ENCODE measurements around the gene SLC29A3.

The SLC29A3 gene

DNA sequence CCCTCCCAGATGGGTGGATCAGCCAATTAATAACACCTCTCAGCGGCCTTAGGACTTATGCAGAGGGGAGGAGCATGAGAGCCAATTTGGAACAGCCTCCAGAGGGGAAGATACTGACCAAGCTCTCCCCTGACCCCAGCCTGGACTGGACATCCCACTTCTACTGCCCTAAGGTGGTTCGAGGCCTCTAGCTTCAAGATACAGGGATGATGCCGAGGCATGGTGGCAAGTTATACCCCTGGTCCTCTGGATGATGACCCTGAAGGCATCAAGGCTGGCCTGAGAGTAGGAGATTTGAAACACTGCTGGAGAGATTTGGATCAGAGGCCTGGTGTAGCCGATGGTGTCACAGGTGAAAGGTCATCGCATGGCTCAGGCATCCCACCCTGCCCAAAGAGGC is 80.9 kb downstream of the SLC29A3 start:
- TF ChIP-seq, protein P1, sequence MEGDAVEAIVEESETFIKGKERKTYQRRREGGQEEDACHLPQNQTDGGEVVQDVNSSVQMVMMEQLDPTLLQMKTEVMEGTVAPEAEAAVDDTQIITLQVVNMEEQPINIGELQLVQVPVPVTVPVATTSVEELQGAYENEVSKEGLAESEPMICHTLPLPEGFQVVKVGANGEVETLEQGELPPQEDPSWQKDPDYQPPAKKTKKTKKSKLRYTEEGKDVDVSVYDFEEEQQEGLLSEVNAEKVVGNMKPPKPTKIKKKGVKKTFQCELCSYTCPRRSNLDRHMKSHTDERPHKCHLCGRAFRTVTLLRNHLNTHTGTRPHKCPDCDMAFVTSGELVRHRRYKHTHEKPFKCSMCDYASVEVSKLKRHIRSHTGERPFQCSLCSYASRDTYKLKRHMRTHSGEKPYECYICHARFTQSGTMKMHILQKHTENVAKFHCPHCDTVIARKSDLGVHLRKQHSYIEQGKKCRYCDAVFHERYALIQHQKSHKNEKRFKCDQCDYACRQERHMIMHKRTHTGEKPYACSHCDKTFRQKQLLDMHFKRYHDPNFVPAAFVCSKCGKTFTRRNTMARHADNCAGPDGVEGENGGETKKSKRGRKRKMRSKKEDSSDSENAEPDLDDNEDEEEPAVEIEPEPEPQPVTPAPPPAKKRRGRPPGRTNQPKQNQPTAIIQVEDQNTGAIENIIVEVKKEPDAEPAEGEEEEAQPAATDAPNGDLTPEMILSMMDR (IDR thresholded peaks at IDR 0.05; ENCODE audit: low read depth, low read length): no peak
- DNase-seq (ENCODE audit: extremely low read depth, low read depth): no peak

DNA sequence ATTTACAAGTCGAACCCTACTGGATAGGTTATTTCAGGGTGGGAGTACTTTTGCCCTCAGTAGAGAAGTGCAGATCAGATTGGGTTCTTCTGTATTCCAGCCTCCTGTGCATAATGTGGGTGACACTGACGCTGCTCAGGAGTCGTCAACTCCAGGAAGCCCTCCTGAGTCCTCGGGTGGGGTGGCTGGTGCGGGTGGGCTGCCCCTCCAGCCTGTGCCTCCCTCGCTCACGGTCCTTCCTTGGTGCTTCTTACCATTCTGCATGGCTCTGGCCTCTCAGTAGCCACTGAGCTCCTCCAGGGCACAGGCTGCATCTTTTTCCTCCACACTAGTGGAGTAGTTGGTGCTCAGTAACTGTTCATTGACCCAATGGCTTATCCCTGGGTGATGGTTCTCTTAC is 82.0 kb downstream of the SLC29A3 start:
- TF ChIP-seq, protein P1 (IDR thresholded peaks at IDR 0.05; ENCODE audit: low read depth, low read length): no peak
- DNase-seq (ENCODE audit: extremely low read depth, low read depth): no peak

DNA sequence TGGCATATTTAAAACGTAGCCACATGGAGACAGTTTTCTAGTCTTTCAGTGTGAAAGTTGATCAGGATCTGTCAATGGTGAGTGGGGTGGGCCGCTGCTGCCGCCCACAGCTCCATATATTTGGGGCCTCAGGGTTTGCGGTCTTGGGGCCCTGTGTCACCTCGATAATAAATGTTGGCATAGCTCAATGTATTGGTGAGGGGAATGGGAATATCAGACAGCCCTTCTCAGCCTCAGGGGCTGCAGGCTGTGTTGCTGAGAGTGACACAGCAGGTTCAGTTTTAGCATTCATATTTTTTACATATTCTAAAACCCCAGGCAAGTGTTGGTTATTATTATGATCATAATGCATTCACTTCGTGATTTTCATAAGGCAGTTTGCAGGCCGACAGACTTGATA is 82.9 kb downstream of the SLC29A3 start:
- no peak for DNase-seq (ENCODE audit: extremely low read depth, low read depth)
- TF ChIP-seq, protein P1 (IDR thresholded peaks at IDR 0.05; ENCODE audit: low read depth, low read length): no peak

DNA sequence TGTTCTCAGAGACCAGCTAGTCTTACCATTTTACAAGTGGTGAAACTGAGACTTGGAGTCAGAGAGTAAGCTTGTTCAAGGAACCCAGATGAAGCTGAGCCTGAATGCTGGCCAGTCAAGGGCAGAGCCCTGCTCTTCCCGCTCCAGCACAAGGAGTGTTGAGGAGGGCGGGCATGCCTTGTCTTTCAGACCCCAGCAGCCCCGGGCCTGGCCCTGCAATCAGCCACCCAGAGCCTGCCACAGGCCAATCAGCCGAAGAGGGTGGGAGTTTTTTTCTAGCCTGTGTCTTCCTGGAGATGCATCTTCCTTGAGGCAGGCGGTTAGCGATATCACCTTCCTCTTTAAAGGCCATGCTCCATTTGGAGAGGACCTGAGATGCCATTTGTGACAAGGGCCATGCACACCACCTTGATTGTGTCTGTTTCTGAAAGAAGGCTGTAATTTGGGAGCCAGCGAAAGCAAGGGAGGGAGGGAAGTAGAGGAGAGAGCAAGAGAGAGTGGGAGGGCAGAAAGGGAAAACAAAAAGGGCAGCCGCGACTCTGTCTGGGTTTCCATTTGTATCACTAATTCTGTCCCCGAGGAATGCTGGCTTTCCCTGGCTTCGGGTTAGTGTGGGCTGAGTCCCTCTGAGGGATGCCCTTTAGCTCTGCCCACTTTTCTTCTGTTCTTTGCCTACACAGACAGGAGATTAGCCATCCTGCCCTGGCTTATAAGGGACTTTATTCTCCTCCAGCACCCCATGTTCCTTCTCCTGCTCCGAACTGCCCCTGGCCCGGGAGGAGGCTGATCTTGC is 85.6 kb downstream of the SLC29A3 start:
- TF ChIP-seq, protein P1 (IDR thresholded peaks at IDR 0.05; ENCODE audit: low read depth, low read length): no peak
- DNase-seq (ENCODE audit: extremely low read depth, low read depth): no peak

DNA sequence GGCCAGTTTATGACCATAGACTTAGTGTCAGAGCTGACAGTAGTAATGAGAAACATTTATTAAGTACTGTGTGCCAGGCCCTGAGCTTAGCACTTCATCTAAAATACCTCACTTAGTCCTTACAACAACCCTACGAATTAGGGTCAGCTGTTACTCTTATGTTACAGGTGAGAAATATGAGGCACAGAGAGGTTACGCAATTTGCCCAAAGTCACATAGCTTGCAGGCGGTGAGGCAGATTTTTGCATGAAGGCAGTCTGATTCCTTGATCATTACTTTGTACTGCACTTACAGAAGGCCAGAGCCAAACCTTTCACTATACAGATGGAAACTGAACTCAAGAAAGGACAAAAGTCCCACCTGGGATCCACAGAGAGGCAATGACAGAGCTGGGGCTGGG is 87.8 kb downstream of the SLC29A3 start:
- TF ChIP-seq, protein P1 (IDR thresholded peaks at IDR 0.05; ENCODE audit: low read depth, low read length): no peak

DNA sequence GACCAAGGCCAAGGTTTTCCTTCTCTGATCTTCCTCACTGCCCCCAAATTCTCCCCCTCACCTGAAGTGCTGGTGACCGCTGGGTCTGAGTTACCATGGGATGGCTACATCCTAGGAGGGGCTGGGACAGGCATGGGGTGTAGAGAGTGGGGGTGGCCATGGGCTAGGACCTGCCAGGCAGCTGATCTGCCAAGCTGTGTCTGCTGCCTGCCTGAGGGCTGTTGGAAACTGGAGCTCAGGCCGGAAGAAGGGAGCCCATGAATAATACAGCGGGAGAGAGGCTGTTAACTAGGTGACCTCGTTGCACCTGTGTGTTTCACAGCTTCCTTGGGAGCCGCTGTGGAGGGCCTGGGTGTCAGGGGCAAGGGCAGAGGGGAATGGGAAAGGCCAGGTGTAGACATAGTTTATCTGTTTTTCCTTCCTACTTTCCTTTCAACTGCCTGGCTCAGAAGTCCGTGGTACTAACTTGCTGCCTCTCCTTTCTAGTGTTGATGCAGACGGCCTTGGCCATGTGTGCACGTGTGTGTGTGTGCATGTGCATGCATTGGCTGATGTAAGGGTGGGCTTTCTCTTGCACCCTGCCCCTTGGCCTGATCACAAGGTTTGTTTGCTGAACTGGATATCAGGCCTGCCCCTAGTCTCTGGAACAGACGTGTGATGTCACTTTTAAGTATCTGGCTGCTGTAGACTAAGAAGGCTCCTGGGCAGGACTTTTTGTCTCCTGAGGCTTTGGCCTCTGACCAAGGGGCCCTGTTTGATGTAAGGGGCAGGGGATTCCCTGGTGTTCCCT is 89.6 kb downstream of the SLC29A3 start:
- no peak for DNase-seq (ENCODE audit: extremely low read depth, low read depth)
- TF ChIP-seq, protein P1 (IDR thresholded peaks at IDR 0.05; ENCODE audit: low read depth, low read length): no peak

More for the DNA sequence above, 87.8 kb downstream of the SLC29A3 start:
- no peak for DNase-seq (ENCODE audit: extremely low read depth, low read depth)

DNA sequence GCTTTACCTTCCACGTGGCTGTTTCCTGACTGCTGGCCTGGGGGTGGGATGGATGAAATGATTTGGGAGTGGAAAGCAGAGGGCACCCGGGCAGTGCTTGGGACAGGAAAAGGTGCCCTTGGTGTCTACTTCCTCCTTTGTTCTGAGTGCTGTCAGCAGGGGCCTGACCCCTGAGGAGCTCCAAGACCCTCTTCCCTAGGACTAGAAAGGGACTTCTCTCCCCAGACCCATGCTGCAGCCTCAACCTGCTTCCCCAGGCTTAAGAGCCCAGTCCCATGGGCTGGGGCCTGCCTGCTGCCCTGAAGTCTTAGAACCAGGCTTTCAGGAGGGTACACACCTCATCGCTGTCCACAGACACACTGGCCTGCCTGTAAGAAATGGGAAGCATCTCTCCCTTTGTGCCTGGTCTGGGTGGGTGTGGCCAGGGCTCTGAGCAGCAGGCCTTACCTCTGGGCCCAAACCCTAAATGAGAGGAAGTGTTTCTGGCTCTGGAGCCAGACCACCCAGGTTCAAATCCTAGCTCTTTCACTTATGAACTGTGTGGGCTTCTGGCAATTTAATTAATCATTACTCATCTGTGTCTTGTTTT is 90.6 kb downstream of the SLC29A3 start:
- TF ChIP-seq, protein P1 (IDR thresholded peaks at IDR 0.05; ENCODE audit: low read depth, low read length): no peak
- DNase-seq (ENCODE audit: extremely low read depth, low read depth): no peak

All from AG09319 (cell line).